Smooth muscle cell (in vitro differentiated cells): ENCODE measurements around the gene GFRA1. TPM values are rescaled to one million over a fixed set of nuclear protein-coding genes. Genes with fewer than 3 reads are reported as not detected.

Experiments used
- DNase-seq: peaks from one replicate; lab custom pipeline; 2025; ENCODE audit not compliant: unreplicated experiment; lab: John Stamatoyannopoulos, UW
- H2AFZ ChIP-seq: fragments of 200-600 bp; sonication (generic); 2 replicates; pipeline ENCODE4 v1.6.0; 2016; ENCODE audit warnings: antibody characterized with exemption, low read depth, mild to moderate bottlenecking
- H3F3A ChIP-seq: fragments of 200-600 bp; sonication (generic); 2 replicates; pipeline ENCODE4 v1.6.0; 2017; ENCODE audit warnings: antibody characterized with exemption, low read depth
- H3K27ac ChIP-seq: fragments of 200-600 bp; sonication (generic); 2 replicates; pipeline ENCODE4 v1.5.1; 2016; ENCODE audit warnings: low read depth, mild to moderate bottlenecking
- H3K27me3 ChIP-seq: fragments of 200-600 bp; sonication (generic); 2 replicates; pipeline ENCODE4 v1.6.1; 2016; ENCODE audit warnings: low read depth, mild to moderate bottlenecking
- H3K36me3 ChIP-seq: fragments of 200-600 bp; sonication (generic); 2 replicates; pipeline ENCODE4 v1.5.1; 2016; ENCODE audit warnings: low read depth
- H3K4me1 ChIP-seq: fragments of 200-600 bp; sonication (generic); 2 replicates; pipeline ENCODE4 v1.5.1; 2016; ENCODE audit warnings: low read depth
- H3K4me2 ChIP-seq: fragments of 200-600 bp; sonication (generic); 2 replicates; pipeline ENCODE4 v1.6.0; 2016; ENCODE audit warnings: mild to moderate bottlenecking
- H3K4me3 ChIP-seq: fragments of 200-600 bp; sonication (generic); 2 replicates; pipeline ENCODE4 v1.5.1; 2016; ENCODE audit warnings: mild to moderate bottlenecking
- H3K79me2 ChIP-seq: fragments of 200-600 bp; sonication (generic); 2 replicates; pipeline ENCODE4 v1.6.0; 2016; ENCODE audit warnings: low read depth, mild to moderate bottlenecking
- H3K9ac ChIP-seq: fragments of 200-600 bp; sonication (generic); 2 replicates; pipeline ENCODE4 v1.6.0; 2016; ENCODE audit warnings: low read depth
- H3K9me3 ChIP-seq: fragments of 200-600 bp; sonication (generic); replicated peaks from 2 replicates; pipeline ENCODE4 v1.5.1; 2016; ENCODE audit warnings: low read depth
- H4K20me1 ChIP-seq: fragments of 200-600 bp; sonication (generic); 2 replicates; pipeline ENCODE4 v1.6.0; 2016; ENCODE audit warnings: low read depth
- CTCF ChIP-seq: fragments of 200-600 bp; sonication (generic); IDR thresholded peaks from 2 replicates; pipeline ENCODE4 v1.5.1; 2017; ENCODE audit warnings: borderline replicate concordance, mild to moderate bottlenecking, antibody characterized with exemption; ENCODE audit not compliant: insufficient read depth, poor library complexity, severe bottlenecking
- WGBS: methylation state at CpG from one replicate; pipeline ENCODE4 v1.1.7; 2016; ENCODE audit warnings: low lambda C conversion rate; 5-methylcytosine and 5-hydroxymethylcytosine counted together
- polyA plus RNA-seq: library from polyadenylated mRNA; unstranded; fragments of >200 nt; fragmentation: Nextera tagmentation; extraction: Ambion mirVana; gene quantifications from 2 replicates; pipeline ENCODE4 v1.2.1, GENCODE V29; 2016
- total RNA-seq: library from RNA; depleted of rRNA; stranded (reverse); fragments of >200 nt; gene quantifications from 2 replicates; pipeline ENCODE4 v1.2.3, GENCODE V29; 2014

The GFRA1 gene
- total and polyA plus RNA-seq, 2 experiments from 2014 or later: 1.3 to 1.9 TPM

- Histone ChIP-seq H3K9ac (no peak overlapping the region), H3F3A (no peaks in the 10 kb centered on the region), H2AFZ (no peak overlapping the region), H3K27me3 (no peaks in the 10 kb centered on the region), H3K27ac (no peak overlapping the region), H3K4me3 (no peak overlapping the region), H3K9me3 (peaks cover 3% of the 10 kb centered on the region), H4K20me1 (no peaks in the 10 kb centered on the region), H3K79me2 (no peaks in the 10 kb centered on the region), H3K36me3 (no peaks in the 10 kb centered on the region), H3K4me1 (no peaks in the 10 kb centered on the region), H3K4me2 (no peak overlapping the region)
- TF ChIP-seq CTCF: no peak
- no peak for DNase-seq
- 46% methylated on average over 4 of the region's 4 CpGs for WGBS
Measured at GRCh38 chr10:116124777-116125176, 148.2 kb downstream of the GFRA1 start.

- H3K4me2 ChIP-seq: no peak overlapping the region
- no peak overlapping the region for H2AFZ ChIP-seq
- no peak overlapping the region for H3K27ac ChIP-seq
- H3K9ac ChIP-seq: no peak overlapping the region
- no peaks in the 10 kb centered on the region for H3K9me3 ChIP-seq
- no peaks in the 10 kb centered on the region for H3F3A ChIP-seq
- DNase-seq: no peak
- no peaks in the 10 kb centered on the region for H3K79me2 ChIP-seq
- no peaks in the 10 kb centered on the region for H3K36me3 ChIP-seq
- no peaks in the 10 kb centered on the region for H4K20me1 ChIP-seq
- H3K4me3 ChIP-seq: no peak overlapping the region
- no peak for TF ChIP-seq CTCF
- H3K4me1 ChIP-seq: no peaks in the 10 kb centered on the region
- no peaks in the 10 kb centered on the region for H3K27me3 ChIP-seq
- 92% methylated on average over 1 of the region's 1 CpG for WGBS
Measured at GRCh38 chr10:116122664-116123063, 150.3 kb downstream of the GFRA1 start.

DNA sequence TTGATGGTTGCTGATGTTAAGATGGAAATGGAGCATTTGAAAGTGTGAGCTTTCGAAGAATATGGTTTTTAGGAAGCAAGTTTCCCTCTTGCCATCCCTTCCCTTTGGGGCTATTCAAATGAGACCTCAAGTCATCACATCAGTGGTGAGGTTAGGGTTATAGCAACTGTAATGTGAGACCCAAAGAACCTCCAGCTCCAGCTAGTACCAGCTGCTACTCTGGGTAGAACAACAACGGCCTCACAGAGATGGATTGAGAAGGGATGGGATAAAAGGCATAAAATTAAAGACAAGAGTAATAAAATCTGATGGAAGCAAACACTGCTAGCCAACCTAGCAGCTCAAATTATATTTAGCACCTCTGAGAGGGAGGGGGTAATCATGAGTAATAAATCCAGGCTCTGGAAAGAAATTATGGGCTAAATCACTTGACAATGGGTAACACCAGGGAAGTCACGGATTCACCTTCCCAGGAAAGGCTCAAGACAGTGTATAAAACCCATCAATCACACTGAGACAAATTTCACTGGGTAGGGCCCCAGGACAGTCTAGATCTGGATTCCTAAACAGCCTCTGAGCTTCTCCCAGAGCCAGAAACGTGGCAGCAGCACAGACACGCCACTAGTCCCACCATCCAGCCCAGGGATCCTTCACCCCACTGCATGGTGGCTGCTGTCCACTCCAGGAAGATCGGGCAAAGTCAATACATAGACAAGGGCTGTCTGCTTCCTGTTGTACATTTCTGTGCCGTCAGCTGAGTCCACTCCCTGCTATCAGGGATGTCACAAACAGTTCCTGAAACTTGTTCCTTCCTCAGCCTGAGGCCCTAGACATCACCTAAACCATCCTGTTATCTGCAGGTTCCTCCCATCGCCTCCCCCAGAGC, 151.1 kb downstream of the GFRA1 start:
- 82% methylated on average over 8 of the region's 8 CpGs for WGBS
- Histone ChIP-seq H3K27ac (no peak overlapping the region), H4K20me1 (no peaks in the 10 kb centered on the region), H3K4me1 (no peaks in the 10 kb centered on the region), H3K9ac (no peak overlapping the region), H3K27me3 (no peaks in the 10 kb centered on the region), H3K36me3 (no peaks in the 10 kb centered on the region), H3K4me2 (no peak overlapping the region), H3K9me3 (no peaks in the 10 kb centered on the region), H3K4me3 (no peak overlapping the region), H2AFZ (no peak overlapping the region), H3F3A (no peaks in the 10 kb centered on the region), H3K79me2 (no peaks in the 10 kb centered on the region)
- DNase-seq: no peak
- TF ChIP-seq CTCF: no peak
